K562 (cell line): ENCODE data around the gene MRAP2.

ENCODE experiments used
- SIN3A ChIP-seq, 2 experiments: fragments of 150-350 bp in 1 of 2; IDR thresholded peaks; 2 replicates each; pipeline ENCODE4 v1.6.1; 2011 to 2016; ENCODE audit warnings: borderline replicate concordance in 2 of 2, low read depth in 2 of 2, low read length in 2 of 2, mild to moderate bottlenecking in 2 of 2, moderate library complexity in 2 of 2; ENCODE audit not compliant: control insufficient read depth in 1 of 2
- TEAD2 ChIP-seq: fragments of 450-650 bp; IDR thresholded peaks from 2 replicates; pipeline ENCODE4 v1.6.1; 2016; ENCODE audit warnings: missing genetic modification characterization, control low read depth, missing compliant biosample characterization

DNA sequence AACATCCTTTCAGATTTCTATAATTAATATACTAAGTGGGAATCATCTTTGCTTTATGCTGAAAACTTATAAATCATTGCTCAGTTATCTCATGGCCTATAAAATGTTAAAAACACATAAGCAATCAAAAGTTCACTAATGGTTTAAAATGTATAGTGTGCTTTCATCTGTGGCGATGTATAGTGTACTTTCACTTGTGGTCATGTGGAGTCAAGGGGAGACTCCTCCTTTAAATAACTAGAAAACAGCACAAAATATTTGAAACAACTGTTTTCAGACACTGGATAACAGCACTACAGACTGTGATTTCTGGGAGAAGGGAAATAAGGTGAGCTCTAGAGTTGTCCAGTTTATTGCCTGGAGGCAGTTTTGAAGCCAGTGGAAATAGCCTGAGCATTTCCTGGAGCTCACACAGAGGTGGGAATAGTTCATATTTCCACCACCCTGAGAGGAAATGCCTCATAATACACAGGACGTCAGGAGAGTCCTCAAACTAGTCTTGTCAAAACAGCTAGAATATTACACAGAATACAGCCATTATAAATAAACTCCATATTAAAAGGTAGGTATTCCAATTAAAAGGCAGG, 104.5 kb downstream of the MRAP2 start:
- TF ChIP-seq TEAD2 (tag) (no peak), SIN3A (IDR thresholded peaks at IDR 0.05; ENCODE audit: borderline replicate concordance in 2 of 2, control insufficient read depth in 1 of 2, low read depth in 2 of 2, low read length in 2 of 2) (no peak)
